Measurements from ENCODE around the gene FBF1.
"Not testable (repeated sequence)": the region's sequence is repeated elsewhere in the genome, so short reads cannot be mapped to it uniquely, and the experiment has no call there.

Gene FBF1, protein sequence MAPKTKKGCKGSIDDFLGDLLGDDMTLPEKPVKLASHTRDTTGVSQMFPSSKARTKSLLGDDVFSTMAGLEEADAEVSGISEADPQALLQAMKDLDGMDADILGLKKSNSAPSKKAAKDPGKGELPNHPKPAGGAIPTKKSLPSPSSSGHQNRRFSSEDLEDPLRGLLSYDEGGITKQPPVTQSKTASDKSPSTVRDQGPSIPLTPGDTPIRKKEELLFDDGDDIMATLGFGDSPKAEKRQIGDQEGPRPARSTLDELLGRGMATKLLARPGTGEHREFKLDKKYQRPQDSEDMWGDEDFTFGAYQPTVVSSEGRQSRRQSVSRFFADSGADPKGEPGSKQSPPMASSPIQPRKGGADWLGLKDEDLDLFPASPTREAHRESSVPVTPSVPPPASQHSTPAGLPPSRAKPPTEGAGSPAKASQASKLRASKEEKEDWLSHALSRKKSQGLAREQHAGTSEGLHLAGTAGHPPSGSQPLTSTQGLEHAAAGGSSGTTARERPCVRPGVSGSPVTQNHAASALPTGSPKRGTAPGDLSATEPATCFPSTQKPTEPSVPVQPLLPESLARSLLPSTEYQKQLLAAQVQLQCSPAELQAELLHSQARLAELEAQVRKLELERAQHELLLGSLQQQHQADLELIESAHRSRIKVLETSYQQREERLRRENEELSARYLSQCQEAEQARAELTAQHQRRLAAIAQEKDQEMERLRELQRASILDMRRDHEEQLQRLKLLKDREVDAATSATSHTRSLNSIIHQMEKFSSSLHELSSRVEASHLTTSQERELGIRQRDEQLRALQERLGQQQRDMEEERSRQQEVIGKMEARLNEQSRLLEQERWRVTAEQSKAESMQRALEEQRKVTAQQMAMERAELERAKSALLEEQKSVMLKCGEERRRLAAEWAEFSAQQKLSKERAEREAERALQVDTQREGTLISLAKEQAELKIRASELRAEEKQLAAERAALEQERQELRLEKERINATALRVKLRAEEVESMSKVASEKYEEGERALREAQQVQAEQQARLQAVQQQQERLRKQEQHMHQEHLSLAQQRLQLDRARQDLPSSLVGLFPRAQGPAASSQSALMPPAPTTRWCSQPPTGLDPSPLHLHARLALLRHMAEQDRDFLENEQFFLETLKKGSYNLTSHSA

DNA sequence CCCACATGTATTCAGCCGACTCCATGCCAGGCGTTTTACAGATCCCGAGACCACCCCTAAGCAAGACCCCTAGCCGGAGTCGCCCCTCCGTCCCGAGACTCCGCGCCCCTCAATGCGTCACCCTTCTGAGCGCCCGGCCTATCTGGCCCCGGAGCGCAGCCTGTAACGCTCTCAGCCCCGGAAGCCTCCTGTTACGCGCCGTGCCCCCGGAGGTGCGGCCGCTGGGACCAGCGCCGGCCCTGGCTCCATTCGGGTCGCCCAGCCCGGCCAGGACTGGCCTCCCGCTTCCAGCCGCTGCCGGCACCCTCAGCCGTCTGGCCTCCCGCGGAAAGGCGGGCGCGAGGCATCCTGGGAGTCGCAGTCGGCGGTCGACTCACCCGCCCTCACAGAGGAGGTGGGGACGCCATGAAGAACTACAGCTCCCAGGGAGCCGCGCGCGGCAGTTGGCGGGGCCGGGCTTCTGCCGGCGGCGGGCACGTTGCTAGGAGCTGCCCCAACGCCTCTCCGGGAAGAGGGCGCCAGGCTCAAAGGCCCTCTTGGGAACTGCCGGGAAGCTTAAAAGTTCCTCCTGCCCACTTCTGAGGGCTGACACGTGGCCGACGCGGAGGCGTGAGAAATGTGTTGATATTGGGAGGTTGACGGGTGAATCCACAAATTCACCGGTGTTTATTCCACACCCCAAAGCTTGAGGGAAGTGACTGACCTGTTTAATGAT is at the start of gene FBF1:
Gene FBF1 (minus strand): TSS at position 316 of the 715 bp plus-strand sequence. CDS start 2,893 bp downstream, outside the sequence.
- peak; percentile 94 for DNase-seq (ENCODE audit: low spot score)

DNA sequence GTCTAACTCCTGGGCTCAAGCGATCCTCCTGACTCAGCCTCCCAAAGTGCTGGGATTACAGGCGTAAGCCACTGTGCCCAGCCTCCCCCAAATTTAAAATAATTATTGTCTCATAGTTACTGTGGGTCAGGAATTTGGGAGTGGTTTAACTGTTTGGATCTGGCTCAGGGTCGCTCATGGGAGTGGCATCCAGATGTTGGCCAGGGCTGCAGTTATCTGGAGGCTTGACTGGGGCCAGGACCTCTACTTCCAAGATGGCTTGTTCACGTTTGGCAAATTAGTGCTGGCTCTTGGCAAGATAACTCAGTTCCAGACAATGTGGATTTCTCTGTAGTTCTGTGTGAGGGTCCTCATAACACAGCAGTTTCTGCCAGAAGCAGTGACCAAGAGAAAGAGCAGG is 46.2 kb upstream of the FBF1 start:
- no peak for DNase-seq (ENCODE audit: low spot score)

DNA sequence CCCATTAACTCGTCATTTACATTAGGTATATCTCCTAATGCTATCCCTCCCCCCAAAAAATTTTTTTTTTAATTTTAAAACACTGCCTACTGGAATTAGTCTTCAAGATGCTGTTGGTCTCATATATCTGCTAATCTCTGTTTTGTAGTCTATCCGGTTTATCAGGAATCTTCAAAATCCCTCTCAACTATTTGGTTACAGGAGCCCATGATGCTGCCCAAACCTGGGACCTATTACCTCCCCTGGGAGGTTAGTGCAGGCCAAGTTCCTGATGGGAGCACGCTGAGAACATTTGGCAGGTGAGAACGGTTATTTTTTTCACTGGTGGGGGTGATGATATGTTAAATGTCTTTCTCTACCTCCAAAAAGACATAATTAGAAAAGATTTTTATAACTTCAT is 45.1 kb upstream of the FBF1 start:
- DNase-seq (ENCODE audit: low spot score), result no peak

DNA sequence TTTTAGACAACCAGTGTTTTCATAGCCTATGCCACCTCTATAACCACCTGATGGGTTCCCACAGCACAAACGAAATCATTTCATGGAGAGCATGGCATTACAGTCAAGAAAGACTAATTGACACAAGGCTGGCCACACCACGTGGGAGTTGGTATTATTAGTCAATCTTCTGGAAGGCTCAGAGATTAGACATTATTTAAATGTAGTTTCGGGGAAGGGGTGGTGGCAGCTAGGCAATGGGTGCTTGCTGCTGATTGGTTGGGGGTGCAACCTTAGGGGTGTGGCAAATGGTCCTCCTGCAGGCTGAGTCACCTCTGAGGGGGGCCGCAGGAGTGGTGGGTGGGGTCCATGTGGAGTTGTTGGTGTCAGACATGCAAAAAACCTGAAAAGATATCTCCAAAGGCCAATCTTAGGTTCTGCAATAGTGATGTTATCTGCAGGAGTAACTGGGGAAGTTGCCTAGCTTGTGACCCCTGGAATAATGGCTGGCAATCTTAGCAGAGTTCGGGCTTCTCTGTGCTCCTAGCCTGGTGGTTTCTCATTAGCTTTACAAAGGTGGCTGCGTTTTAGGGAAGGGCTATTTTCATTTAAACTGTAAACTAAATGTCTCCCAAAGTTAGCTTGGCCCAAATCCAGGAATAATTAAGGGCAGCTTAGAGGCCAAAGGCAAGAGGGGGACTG is 42.8 kb upstream of the FBF1 start:
- DNase-seq (ENCODE audit: low spot score), result no peak

DNA sequence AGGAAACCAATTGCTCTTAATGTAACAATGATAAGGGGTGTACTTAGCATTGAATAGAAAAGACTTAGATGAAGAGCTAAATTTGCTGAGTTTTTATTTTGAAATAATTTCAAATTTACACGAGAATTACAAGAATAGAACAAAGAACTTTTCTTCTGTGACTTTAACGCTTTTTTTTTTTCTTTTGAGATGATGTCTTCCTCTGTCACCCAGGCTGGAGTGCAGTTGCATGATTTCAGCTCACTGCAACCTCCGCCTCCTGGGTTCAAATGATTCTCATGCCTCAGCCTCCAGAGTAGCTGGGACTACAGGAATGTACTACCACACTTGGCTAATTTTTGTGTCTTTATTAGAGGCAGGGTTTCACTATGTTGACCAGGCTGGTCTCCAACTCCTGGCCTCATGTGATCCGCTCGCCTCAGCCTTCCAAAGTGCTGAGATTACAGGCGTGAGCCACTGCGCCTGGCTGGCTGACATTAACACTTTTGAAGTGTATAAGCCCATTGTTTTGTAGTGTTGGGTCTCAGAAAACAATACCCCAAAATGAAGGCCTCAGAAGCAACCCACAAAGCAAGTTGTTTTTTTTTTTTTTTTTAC is 40.3 kb upstream of the FBF1 start:
- DNase-seq (ENCODE audit: low spot score), result no peak

DNA sequence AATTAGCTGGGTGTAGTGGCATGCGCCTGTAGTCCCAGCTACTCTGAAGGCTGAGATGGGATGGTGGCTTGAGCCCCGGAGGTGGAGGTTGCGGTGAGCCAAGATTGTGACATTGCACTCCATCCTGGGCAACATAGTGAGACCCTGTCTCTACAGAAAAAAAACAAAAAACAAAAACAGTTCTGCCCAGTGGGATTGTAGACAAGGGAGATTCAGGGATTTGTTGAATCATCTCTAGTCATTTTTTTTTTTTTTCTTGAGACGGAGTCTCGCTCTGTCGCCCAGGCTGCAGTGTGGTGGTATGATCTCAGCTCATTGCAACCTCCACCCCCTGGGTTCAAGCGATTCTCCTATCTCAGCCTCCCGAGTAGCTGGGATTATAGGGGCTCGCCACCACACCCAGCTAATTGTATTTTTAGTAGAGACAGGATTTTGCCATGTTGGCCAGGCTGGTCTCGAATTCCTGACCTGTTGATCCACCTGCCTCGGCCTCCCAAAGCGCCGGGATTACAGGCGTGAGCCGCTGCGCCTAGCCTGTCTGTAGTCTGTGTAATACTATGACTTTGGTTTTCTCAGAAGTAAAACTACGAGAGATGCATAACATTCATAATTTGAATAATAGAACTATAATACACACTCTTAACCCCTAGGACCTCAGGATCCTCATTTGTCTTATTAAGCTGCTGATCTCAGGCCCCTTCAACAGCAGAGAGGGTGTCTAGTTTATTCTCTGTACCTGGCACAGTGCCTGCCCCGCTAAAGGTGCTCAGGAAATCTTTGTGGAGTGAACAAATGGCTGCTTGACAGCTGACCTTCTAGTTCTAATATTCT is 39.6 kb upstream of the FBF1 start:
- DNase-seq (ENCODE audit: low spot score), result no peak

DNA sequence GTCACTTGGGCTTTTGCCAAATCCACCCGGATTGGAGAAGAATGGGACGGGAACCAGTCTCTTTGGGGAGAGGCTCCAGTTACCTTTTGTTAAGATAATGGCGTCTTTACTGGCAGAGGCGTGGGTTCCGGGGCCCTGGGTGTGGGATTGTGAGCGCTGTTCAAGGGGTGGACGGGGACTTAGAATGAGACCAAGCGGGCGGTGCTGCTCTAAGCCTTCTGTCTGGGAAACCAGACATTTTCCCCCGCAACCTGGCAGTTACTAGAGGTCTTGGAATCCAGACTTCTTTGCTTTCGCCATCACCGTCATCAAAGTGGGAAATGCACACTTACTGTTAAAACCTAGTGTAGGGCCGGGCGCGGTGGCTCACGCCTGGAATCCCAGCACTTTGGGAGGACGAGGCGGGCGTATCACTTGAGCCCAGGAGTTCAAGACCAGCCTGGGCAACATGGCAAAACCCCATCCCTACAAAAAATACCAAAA is 38.9 kb upstream of the FBF1 start:
- no peak for DNase-seq (ENCODE audit: low spot score)

DNA sequence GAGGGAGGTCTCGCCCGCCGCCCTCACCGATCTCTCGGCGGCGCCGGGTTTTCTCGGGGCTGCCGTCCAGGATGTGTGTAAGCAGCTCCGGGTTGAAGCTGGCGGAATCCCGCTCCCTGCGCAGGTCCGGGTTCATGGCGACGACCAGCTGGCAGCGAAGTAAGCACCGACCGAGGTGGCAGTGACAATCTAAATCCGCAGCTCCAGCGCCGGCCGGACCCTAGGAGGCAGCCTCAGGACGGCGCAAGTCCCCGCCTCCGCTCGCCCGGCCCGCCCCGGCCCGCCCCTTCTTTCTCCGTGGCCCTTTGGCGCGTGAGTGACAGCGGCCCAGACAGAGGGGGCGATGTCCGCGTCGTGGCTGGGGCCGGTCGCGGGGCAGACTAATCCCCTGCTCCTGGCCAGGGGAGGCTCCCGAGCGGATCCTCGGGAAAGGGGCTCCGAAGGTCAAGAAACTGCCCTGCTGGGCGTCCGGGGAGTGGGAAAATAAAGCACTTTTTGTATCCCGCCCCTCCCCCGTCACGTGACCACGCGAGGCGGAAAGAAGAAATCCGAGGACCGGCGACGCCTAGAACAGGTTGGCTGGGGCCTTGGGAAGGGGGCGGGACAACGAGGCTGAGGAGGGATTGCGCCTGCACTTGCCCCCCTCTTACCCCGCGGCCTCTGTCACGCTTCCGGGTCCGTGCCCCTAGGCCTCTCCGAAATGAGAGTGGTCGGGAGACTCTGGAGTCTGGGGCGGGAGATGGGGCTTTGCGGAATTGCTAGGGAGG is 38.3 kb upstream of the FBF1 start, which contains the start of the genes ACOX1 and TEN1:
Gene ACOX1 (minus strand): TSS at position 229 of the 767 bp plus-strand sequence. CDS start 93 bp downstream, at position 136.
Gene TEN1 (plus strand): TSS at position 303 of the 767 bp plus-strand sequence. CDS start 6,953 bp downstream, outside the sequence.
- peak; percentile 95 for DNase-seq (ENCODE audit: low spot score)

DNA sequence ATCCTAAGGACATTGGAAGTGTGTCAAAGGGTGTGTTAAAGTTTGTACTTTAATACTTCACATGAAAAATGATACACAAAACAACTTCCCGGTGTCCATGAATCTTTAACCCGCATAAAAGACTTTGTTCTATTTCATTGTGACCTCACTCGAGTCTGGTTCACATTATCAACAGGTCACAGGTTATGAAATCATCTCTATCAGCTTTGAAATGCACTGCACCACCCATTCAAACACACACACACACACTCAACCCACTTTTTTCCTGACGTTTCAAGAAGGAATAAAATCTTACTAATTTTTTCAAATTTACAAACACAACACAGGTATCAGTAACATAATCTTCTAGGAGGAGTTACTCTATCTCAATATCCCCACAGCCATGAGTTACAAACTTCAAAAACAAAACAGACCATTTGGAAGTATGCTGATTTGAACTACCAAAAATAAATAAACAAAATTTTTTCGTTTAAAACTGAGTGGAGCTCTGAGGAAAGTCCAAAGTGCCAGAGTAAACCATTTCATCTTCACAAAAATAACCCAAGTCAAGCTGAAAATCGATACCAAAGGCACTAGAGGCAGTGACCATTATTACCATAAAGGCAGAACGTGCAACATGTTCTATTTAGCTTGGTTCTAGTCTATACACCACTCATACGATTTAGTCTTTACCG is 35.5 kb upstream of the FBF1 start:
- DNase-seq (ENCODE audit: low spot score), result no peak

DNA sequence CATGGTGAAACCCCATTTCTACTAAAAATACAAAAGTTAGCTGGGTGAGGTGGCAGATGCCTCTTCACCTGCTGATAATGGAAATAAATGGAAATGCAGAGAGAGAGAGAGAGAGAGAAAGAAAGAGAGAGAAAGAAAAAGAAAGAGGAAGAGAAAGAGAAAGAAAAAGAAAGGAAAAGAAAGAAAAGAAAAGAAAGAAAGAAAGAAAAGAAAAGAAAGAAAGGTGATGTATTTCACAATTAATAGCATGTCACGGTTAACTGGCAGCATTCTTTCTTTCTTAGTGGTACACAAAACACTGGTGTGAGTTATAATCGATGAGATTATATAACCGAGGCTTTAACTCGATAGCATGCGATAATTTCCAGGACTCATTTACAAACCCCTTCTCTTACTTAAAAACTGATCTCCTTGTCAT is 34.9 kb upstream of the FBF1 start:
- no peak for DNase-seq (ENCODE audit: low spot score)

DNA sequence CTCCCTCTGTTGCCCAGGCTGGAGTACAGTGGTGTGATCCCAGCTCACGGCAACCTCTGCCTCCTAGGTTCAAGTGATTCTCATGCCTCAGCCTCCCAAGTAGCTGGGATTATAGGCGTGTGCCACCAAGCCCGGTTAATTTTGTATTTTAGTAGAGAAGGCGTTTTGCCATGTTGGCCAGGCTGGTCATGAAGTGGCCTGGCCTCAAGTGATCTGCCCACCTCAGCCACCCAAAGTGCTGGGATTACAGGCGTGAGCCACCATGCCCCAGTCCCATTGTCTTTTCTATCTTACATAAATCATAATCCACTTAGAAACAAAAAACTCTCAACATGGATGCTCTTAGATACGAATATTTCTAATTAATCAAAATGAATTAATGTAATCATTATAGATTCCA is 34.3 kb upstream of the FBF1 start:
- DNase-seq (ENCODE audit: low spot score), result not testable (repeated sequence)

DNA sequence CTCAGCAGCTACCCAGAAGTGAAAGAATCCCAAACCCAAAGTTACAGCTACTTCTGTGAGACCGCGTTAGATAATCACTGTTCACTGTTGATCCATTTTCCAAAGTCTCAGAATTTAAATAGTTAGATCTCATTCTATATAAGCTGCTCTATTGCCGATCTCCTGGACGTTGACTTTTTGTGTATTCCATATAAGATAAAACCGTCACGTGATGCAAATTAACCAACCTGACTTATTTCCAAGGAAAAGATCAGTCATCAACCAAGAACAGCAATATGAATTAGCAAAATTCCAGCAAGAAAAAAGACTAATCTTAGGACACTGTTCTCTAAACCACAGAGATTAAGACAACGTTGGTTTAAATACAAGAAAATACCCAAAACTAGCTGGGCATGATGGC is 29.8 kb upstream of the FBF1 start:
- no peak for DNase-seq (ENCODE audit: low spot score)

DNA sequence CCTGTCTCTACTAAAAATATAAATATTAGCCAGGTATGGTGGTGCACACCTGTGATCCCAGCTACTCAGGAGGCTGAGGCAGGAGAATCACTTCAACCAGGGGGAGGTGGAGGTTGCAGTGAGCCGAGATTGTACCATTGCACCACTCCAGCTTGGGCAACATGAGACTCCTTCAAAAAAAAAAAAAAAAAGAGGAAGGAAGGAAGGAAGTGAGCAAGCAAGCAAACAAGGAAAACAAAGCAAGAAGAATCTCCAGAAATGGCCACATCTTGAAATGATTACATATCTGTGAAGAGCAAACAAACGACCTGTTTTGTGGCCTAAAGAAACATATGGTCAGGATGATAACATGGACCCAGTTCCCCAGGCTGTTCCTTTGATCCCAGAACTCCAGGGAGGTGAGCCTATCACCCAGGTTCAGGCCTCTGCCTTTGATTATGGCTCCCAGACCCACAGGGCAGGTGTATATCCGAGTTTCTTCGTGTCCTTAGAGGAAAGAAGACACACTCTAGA is 29.2 kb upstream of the FBF1 start:
- DNase-seq (ENCODE audit: low spot score), result no peak

DNA sequence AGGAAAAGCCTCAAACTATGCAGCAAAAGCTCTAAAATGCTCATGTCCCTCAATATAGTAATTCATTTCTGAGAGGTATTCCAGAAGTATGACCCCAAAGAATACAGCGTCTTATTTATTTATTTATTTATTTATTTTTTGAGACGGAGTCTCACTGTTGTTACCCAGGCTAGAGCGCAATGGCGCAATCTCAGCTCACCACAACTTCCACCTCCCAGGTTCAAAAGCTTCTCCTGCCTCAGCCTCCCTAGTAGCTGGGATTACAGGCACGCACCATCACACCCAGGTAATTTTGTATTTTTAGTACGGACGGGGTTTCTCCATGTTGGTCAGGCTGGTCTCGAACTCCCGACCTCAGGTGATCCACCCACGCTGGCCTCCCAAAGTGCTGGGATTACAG is 28.2 kb upstream of the FBF1 start:
- DNase-seq (ENCODE audit: low spot score), result not testable (repeated sequence)

DNA sequence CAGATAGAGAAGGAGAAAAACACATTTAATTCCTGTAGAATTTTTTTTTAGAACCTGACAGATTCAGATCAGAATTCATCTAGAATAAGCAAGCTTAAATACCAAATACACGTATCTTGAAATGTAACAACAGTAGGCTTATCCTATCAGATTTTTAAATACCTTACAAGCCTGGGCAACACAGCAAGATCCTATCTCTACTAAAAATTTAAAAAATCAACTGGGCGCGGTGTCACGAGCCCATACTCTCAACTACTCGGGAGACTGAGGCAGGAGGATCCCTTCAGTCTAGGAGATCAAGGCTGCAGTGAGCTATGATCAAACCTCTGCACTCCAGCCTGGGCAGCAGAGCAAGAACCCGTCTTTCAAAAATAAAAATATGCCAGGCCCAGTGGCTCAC is 24.6 kb upstream of the FBF1 start:
- DNase-seq (ENCODE audit: low spot score), result no peak

DNA sequence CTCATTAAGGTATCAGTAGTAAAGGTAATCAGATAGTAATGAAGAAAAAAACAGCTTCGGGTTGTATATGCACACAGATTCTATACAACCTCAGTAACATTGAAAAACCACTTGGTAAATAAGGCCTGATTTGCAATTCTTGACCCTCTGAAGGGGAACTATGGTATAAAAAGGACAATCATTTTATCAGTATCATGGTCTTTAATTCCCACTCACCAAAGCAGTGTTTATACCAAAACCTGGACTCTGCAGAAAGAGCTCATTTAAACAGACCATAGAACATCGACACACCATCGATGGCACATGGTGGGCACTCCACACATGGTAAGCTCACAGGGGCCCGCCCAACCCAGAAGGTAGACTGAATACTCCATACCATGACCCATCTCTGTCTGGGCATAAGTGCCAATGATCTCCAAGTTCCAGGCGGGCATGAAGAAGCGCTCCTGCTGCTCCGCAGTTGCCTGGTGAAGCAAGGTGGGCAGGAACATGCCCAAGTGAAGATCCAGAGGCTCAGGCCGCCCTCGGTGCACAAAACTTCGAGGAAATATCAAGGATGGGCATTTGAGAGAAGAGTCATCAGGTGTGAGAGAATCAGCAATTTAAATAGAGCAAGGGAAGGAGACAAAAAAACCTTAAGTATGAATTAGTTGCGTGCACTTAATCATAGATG is 19.1 kb upstream of the FBF1 start:
- DNase-seq (ENCODE audit: low spot score), result no peak

Measured in pons (tissue), 1 donor.